Panc1 (cell line): Measurements from ENCODE around the gene YJU2.
"Not testable (repeated sequence)": the region's sequence is repeated elsewhere in the genome, so short reads cannot be mapped to it uniquely, and the experiment has no call there.

Source experiments
- POLR2AphosphoS5 ChIP-seq: IDR thresholded peaks from 2 replicates; pipeline ENCODE4 v1.6.1; 2012; ENCODE audit warnings: mild to moderate bottlenecking, low read depth, low read length, moderate library complexity
- SIN3A ChIP-seq: IDR thresholded peaks from 2 replicates; pipeline ENCODE4 v1.6.1; 2012; ENCODE audit warnings: low read depth, mild to moderate bottlenecking, low read length, moderate library complexity, borderline replicate concordance; ENCODE audit not compliant: insufficient read depth
- TF ChIP-seq, protein P1 (sequence below): fragments of 450-650 bp; IDR thresholded peaks from 2 replicates; pipeline ENCODE4 v1.5.1; 2017; ENCODE audit warnings: mild to moderate bottlenecking
- TF ChIP-seq, protein P2 (sequence below), 2 experiments: IDR thresholded peaks; 2 replicates each; pipeline ENCODE4 v1.6.1; 2011 to 2012; ENCODE audit warnings: low read depth in 2 of 2, control low read depth in 1 of 2, low read length in 1 of 2, mild to moderate bottlenecking in 1 of 2, moderate library complexity in 1 of 2; ENCODE audit not compliant: insufficient read depth in 1 of 2

DNA sequence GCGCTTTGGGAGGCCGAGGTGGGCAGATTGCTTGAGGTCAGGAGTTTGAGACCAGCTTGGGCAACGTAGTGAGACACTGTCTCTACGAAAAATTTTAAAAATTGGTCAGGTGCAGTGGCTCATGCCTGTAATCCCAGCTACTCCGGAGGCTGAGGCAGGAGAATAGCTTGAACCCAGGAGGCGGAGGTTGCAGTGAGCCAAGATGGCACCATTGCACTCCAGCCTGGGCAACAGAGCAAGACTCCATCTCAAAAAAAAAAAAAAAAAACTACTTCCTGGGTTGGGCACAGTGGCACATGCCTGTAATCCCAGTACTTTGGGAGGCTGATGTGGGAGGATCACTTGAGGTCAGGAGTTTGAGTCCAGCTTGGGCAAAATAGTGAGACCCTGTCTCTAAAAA, 15.4 kb upstream of the YJU2 start:
- TF ChIP-seq, protein P1, sequence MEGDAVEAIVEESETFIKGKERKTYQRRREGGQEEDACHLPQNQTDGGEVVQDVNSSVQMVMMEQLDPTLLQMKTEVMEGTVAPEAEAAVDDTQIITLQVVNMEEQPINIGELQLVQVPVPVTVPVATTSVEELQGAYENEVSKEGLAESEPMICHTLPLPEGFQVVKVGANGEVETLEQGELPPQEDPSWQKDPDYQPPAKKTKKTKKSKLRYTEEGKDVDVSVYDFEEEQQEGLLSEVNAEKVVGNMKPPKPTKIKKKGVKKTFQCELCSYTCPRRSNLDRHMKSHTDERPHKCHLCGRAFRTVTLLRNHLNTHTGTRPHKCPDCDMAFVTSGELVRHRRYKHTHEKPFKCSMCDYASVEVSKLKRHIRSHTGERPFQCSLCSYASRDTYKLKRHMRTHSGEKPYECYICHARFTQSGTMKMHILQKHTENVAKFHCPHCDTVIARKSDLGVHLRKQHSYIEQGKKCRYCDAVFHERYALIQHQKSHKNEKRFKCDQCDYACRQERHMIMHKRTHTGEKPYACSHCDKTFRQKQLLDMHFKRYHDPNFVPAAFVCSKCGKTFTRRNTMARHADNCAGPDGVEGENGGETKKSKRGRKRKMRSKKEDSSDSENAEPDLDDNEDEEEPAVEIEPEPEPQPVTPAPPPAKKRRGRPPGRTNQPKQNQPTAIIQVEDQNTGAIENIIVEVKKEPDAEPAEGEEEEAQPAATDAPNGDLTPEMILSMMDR = not testable (repeated sequence)
- not testable (repeated sequence) for TF ChIP-seq POLR2AphosphoS5, SIN3A
- TF ChIP-seq, protein P2, sequence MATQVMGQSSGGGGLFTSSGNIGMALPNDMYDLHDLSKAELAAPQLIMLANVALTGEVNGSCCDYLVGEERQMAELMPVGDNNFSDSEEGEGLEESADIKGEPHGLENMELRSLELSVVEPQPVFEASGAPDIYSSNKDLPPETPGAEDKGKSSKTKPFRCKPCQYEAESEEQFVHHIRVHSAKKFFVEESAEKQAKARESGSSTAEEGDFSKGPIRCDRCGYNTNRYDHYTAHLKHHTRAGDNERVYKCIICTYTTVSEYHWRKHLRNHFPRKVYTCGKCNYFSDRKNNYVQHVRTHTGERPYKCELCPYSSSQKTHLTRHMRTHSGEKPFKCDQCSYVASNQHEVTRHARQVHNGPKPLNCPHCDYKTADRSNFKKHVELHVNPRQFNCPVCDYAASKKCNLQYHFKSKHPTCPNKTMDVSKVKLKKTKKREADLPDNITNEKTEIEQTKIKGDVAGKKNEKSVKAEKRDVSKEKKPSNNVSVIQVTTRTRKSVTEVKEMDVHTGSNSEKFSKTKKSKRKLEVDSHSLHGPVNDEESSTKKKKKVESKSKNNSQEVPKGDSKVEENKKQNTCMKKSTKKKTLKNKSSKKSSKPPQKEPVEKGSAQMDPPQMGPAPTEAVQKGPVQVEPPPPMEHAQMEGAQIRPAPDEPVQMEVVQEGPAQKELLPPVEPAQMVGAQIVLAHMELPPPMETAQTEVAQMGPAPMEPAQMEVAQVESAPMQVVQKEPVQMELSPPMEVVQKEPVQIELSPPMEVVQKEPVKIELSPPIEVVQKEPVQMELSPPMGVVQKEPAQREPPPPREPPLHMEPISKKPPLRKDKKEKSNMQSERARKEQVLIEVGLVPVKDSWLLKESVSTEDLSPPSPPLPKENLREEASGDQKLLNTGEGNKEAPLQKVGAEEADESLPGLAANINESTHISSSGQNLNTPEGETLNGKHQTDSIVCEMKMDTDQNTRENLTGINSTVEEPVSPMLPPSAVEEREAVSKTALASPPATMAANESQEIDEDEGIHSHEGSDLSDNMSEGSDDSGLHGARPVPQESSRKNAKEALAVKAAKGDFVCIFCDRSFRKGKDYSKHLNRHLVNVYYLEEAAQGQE (IDR thresholded peaks at IDR 0.05; ENCODE audit: insufficient read depth in 1 of 2, low read depth in 2 of 2, low read length in 1 of 2) = not testable (repeated sequence)
